ENCODE measurements around the gene XXYLT1. TPM values are rescaled to one million over a fixed set of nuclear protein-coding genes. Genes with fewer than 3 reads are reported as not detected.

The XXYLT1 gene
- total and polyA plus RNA-seq, 3 experiments from 2014 or later, result 7.9 to 10.5 (median 8.3) TPM

- DNase-seq, result no peak
- Mint-ChIP-seq H3K27me3 (peaks cover 0 to 3% of the 10 kb centered on the region in 2 donors), H3K4me1 (peaks cover 23 to 37% (median 30%) of the 10 kb centered on the region in 3 donors), H3K9me3 (no peaks in the 10 kb centered on the region), H3K36me3 (peaks cover 0 to 19% (median 2%) of the 10 kb centered on the region in 3 donors), H3K27ac (no peak overlapping the region), H3K4me3 (no peak overlapping the region)
- no peak overlapping the region for H3K27ac ChIP-seq (ENCODE audit: low read depth, low read length)
- H3K27me3 ChIP-seq (ENCODE audit: insufficient read depth, low read length, poor library complexity, severe bottlenecking), result no peaks in the 10 kb centered on the region
- H3K4me3 ChIP-seq (ENCODE audit: low read length), result no peak overlapping the region
- ChIA-PET CTCF (no interaction called here), POLR2A (no interaction called here)
- peaks cover 8% of the 10 kb centered on the region for H3K4me1 ChIP-seq (ENCODE audit: insufficient read depth, low read length)
- no peaks in the 10 kb centered on the region for H3K9me3 ChIP-seq (ENCODE audit: low read length)
- no peaks in the 10 kb centered on the region for H3K36me3 ChIP-seq (ENCODE audit: insufficient read depth, low read length)
Measured at GRCh38 chr3:195153653-195154052, 117.3 kb downstream of the XXYLT1 start.

- H3K27ac Mint-ChIP-seq, result no peak overlapping the region
- H3K4me1 Mint-ChIP-seq, result peaks cover 23 to 42% (median 35%) of the 10 kb centered on the region in 3 donors
- H3K4me1 ChIP-seq (ENCODE audit: insufficient read depth, low read length), result peaks cover 13% of the 10 kb centered on the region
- H3K36me3 ChIP-seq (ENCODE audit: insufficient read depth, low read length), result no peaks in the 10 kb centered on the region
- H3K4me3 Mint-ChIP-seq, result no peak overlapping the region
- no peaks in the 10 kb centered on the region for H3K9me3 ChIP-seq (ENCODE audit: low read length)
- peaks cover 0 to 19% (median 2%) of the 10 kb centered on the region in 3 donors for H3K36me3 Mint-ChIP-seq
- peaks cover 0 to 3% of the 10 kb centered on the region in 2 donors for H3K27me3 Mint-ChIP-seq
- no peak for DNase-seq
- H3K9me3 Mint-ChIP-seq, result no peaks in the 10 kb centered on the region
- H3K4me3 ChIP-seq (ENCODE audit: low read length), result no peak overlapping the region
- POLR2A ChIA-PET, result no interaction called here
- CTCF ChIA-PET, result no interaction called here
- H3K27me3 ChIP-seq (ENCODE audit: insufficient read depth, low read length, poor library complexity, severe bottlenecking), result no peaks in the 10 kb centered on the region
- no peak overlapping the region for H3K27ac ChIP-seq (ENCODE audit: low read depth, low read length)
Measured at GRCh38 chr3:195153130-195153529, 117.8 kb downstream of the XXYLT1 start.

GRCh38 chr3:195151866-195152541 is 119.0 kb downstream of the XXYLT1 start:
- Histone ChIP-seq H3K27me3 (ENCODE audit: insufficient read depth, low read length, poor library complexity, severe bottlenecking) (no peaks in the 10 kb centered on the region), H3K9me3 (ENCODE audit: low read length) (no peaks in the 10 kb centered on the region), H3K4me1 (ENCODE audit: insufficient read depth, low read length) (peaks cover 20% of the 10 kb centered on the region), H3K27ac (ENCODE audit: low read depth, low read length) (no peak overlapping the region), H3K36me3 (ENCODE audit: insufficient read depth, low read length) (no peaks in the 10 kb centered on the region), H3K4me3 (ENCODE audit: low read length) (no peak overlapping the region)
- H3K4me3 Mint-ChIP-seq, result no peak overlapping the region
- peaks cover 0 to 19% (median 2%) of the 10 kb centered on the region in 3 donors for H3K36me3 Mint-ChIP-seq
- ChIA-PET CTCF (no interaction called here), POLR2A (no interaction called here)
- no peaks in the 10 kb centered on the region for H3K9me3 Mint-ChIP-seq
- H3K27ac Mint-ChIP-seq, result peak overlapping the region in 2 of 8 donors; percentile 35 to 47
- H3K27me3 Mint-ChIP-seq, result peaks cover 0 to 3% of the 10 kb centered on the region in 2 donors
- no peak for DNase-seq
- peaks cover 30 to 53% (median 42%) of the 10 kb centered on the region in 3 donors for H3K4me1 Mint-ChIP-seq

GRCh38 chr3:195151402-195151801 is 119.6 kb downstream of the XXYLT1 start:
- no peak overlapping the region for H3K27ac Mint-ChIP-seq
- peaks cover 30 to 55% (median 42%) of the 10 kb centered on the region in 3 donors for H3K4me1 Mint-ChIP-seq
- Histone ChIP-seq H3K27me3 (ENCODE audit: insufficient read depth, low read length, poor library complexity, severe bottlenecking) (no peaks in the 10 kb centered on the region), H3K4me1 (ENCODE audit: insufficient read depth, low read length) (peaks cover 20% of the 10 kb centered on the region), H3K4me3 (ENCODE audit: low read length) (no peak overlapping the region), H3K9me3 (ENCODE audit: low read length) (no peaks in the 10 kb centered on the region), H3K36me3 (ENCODE audit: insufficient read depth, low read length) (no peaks in the 10 kb centered on the region), H3K27ac (ENCODE audit: low read depth, low read length) (no peak overlapping the region)
- H3K4me3 Mint-ChIP-seq, result peak overlapping the region in 1 of 7 donors; percentile 75
- no peaks in the 10 kb centered on the region for H3K9me3 Mint-ChIP-seq
- CTCF ChIA-PET, result no interaction called here
- POLR2A ChIA-PET, result no interaction called here
- H3K27me3 Mint-ChIP-seq, result peaks cover 0 to 3% of the 10 kb centered on the region in 2 donors
- peaks cover 0 to 18% (median 2%) of the 10 kb centered on the region in 3 donors for H3K36me3 Mint-ChIP-seq
- no peak for DNase-seq

GRCh38 chr3:195150181-195151118 is 120.5 kb downstream of the XXYLT1 start:
- H3K27me3 Mint-ChIP-seq, result peaks cover 0 to 3% of the 10 kb centered on the region in 2 donors
- Histone ChIP-seq H3K27me3 (ENCODE audit: insufficient read depth, low read length, poor library complexity, severe bottlenecking) (no peaks in the 10 kb centered on the region), H3K9me3 (ENCODE audit: low read length) (no peaks in the 10 kb centered on the region), H3K4me1 (ENCODE audit: insufficient read depth, low read length) (peaks cover 20% of the 10 kb centered on the region), H3K27ac (ENCODE audit: low read depth, low read length) (peak overlapping the region; percentile 47), H3K4me3 (ENCODE audit: low read length) (peak overlapping the region; percentile 32), H3K36me3 (ENCODE audit: insufficient read depth, low read length) (no peaks in the 10 kb centered on the region)
- DNase-seq, result peak in 2 of 5 donors; percentile 14 to 21
- H3K4me1 Mint-ChIP-seq, result peaks cover 30 to 58% (median 39%) of the 10 kb centered on the region in 3 donors
- H3K4me3 Mint-ChIP-seq, result peak overlapping the region in 6 of 7 donors; percentile 75 to 91 (median 82)
- peak overlapping the region in 6 of 8 donors; percentile 15 to 97 (median 83) for H3K27ac Mint-ChIP-seq
- CTCF ChIA-PET, result no interaction called here
- POLR2A ChIA-PET, result no interaction called here
- H3K36me3 Mint-ChIP-seq, result peaks cover 0 to 10% (median 2%) of the 10 kb centered on the region in 3 donors
- no peaks in the 10 kb centered on the region for H3K9me3 Mint-ChIP-seq

- Mint-ChIP-seq H3K36me3 (peaks cover 0 to 6% (median 2%) of the 10 kb centered on the region in 3 donors), H3K27me3 (peaks cover 0 to 3% of the 10 kb centered on the region in 2 donors), H3K4me3 (peak overlapping the region in 5 of 7 donors; percentile 13 to 91 (median 53)), H3K27ac (peak overlapping the region in 2 of 8 donors; percentile 1 to 84), H3K4me1 (peaks cover 25 to 51% (median 32%) of the 10 kb centered on the region in 3 donors), H3K9me3 (no peaks in the 10 kb centered on the region)
- Histone ChIP-seq H3K4me1 (ENCODE audit: insufficient read depth, low read length) (peaks cover 20% of the 10 kb centered on the region), H3K27me3 (ENCODE audit: insufficient read depth, low read length, poor library complexity, severe bottlenecking) (no peaks in the 10 kb centered on the region), H3K4me3 (ENCODE audit: low read length) (no peak overlapping the region), H3K9me3 (ENCODE audit: low read length) (no peaks in the 10 kb centered on the region), H3K36me3 (ENCODE audit: insufficient read depth, low read length) (no peaks in the 10 kb centered on the region), H3K27ac (ENCODE audit: low read depth, low read length) (no peak overlapping the region)
- ChIA-PET POLR2A (no interaction called here), CTCF (interaction anchor here (1.4 kb wide), 1 partner anchor 122 kb away, joined by 3 read pairs; the partner anchor contains the start of gene XXYLT1)
- no peak for DNase-seq
Measured at GRCh38 chr3:195149292-195150030, 121.5 kb downstream of the XXYLT1 start.

- H3K27ac Mint-ChIP-seq, result peak overlapping the region in 4 of 8 donors; percentile 1 to 85 (median 22)
- H3K27ac ChIP-seq (ENCODE audit: low read depth, low read length), result no peak overlapping the region
- H3K4me3 ChIP-seq (ENCODE audit: low read length), result no peak overlapping the region
- ChIA-PET POLR2A (interaction anchor here (0.6 kb wide), 1 partner anchor 10 kb away, joined by 3 read pairs; no protein-coding TSS in a partner anchor), CTCF (interaction anchor here (1.4 kb wide), 1 partner anchor 123 kb away, joined by 3 read pairs; the partner anchor contains the start of gene XXYLT1)
- peaks cover 20% of the 10 kb centered on the region for H3K4me1 ChIP-seq (ENCODE audit: insufficient read depth, low read length)
- no peaks in the 10 kb centered on the region for H3K9me3 Mint-ChIP-seq
- peaks cover 0 to 2% (median 1%) of the 10 kb centered on the region in 3 donors for H3K36me3 Mint-ChIP-seq
- no peaks in the 10 kb centered on the region for H3K27me3 ChIP-seq (ENCODE audit: insufficient read depth, low read length, poor library complexity, severe bottlenecking)
- no peaks in the 10 kb centered on the region for H3K9me3 ChIP-seq (ENCODE audit: low read length)
- no peaks in the 10 kb centered on the region for H3K27me3 Mint-ChIP-seq
- DNase-seq, result no peak
- no peaks in the 10 kb centered on the region for H3K36me3 ChIP-seq (ENCODE audit: insufficient read depth, low read length)
- peak overlapping the region in 4 of 7 donors; percentile 63 to 88 (median 78) for H3K4me3 Mint-ChIP-seq
- H3K4me1 Mint-ChIP-seq, result peaks cover 20 to 46% (median 28%) of the 10 kb centered on the region in 3 donors
Measured at GRCh38 chr3:195148549-195148948, 122.4 kb downstream of the XXYLT1 start.
